DMS114 treated with DMSO at 0.1 percent for 48 hours (cell line): ENCODE data around the gene MUC21.
"Not testable (repeated sequence)": the region's sequence is repeated elsewhere in the genome, so short reads cannot be mapped to it uniquely, and the experiment has no call there.

Source experiments
- DNase-seq: peaks from one replicate; lab custom pipeline; 2025; ENCODE audit not compliant: unreplicated experiment; lab: John Stamatoyannopoulos, UW

MUC21 gene

DNA sequence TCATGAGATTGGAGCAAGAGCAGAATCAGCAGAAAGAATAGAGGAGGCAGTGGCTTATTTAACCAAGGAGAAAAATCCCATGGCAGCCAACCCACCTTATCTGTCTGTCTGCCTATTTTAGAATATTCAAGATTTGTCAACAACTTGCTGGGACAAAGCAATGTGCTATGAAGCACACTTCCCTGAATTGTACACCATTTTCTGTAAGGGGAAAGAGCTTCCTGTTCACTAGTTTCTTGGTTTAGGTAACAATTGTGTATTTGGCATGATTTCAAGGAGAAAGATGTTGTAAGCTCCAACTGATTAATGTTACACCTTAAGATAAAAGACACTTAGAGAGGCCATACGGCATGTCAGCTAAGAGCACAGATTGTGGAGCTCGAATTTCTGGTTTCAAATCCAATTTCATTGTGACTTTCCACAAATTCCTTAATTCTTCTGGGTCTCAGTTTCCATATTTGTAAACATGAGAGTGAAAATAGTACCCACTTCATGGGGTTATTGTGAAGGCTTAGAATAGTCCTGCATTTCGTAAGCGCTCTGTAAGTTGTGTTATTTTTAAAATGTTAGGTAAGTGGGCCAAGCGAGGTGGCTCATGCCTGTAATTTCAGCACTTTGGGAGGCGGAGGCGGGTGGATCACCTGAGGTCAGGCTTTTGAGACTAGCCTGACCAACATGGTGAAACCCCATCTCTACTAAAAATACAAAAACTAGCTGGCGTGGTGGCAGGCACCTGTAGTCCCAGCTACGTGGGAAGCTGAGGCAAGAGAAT, 21.9 kb downstream of the MUC21 start:
- DNase-seq: no peak

DNA sequence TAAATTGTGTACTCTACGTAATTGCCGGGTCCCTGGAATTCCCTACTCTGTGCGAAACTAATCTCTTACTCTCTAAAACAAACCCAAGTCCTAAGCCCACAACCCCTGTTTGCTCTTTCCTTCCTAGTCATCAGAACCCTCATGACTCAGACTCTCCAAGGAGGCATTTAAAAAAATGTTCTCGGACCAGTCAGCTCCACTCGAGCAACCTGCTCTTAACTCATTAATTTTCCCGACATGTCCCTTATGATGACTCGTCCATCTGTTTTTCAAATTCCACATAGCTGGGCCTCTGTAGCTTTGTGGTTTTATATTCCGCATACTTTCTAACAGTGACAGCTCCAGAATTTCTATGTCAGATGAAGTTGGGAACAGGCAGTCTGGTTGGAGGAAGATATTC, 24.2 kb downstream of the MUC21 start:
- DNase-seq: no peak

DNA sequence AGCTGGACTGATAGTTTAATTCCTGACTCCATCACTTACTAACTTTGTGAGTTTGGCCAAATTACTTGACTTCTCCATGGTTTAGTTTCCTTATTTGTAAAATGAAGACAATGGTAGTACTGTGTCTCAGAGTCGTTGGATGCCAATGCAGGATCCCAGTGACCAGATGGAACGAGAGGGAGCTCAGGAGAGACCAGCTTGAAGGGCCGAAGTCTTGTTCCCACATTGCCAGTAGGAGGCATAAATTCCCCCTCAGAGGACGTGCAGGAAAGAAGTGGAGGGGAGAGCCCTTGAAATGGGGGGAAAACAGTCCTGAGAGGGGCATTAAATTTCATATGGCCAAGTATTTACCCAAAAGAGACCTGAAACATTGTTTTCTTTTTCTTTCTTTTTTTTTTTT, 24.6 kb downstream of the MUC21 start:
- no peak for DNase-seq

DNA sequence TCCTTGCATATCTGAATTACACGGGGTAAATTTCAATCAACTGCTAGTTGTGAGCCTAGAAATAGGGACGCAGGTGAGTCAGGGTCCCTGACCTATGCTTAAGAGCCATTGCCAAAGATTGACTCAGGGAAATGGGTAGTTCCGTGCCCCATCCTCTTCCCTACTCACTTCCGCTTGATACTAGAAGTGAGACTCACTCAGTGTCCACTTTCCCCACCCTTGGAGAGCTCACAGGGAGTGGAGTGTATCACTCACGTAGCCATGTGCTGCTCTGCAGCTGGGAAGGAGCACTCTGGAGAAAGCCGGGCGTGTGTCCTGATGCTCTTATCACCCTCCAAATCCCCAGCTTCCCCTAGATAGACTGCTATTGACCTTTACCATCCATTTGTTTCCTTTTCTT, 26.2 kb downstream of the MUC21 start:
- DNase-seq: no peak

DNA sequence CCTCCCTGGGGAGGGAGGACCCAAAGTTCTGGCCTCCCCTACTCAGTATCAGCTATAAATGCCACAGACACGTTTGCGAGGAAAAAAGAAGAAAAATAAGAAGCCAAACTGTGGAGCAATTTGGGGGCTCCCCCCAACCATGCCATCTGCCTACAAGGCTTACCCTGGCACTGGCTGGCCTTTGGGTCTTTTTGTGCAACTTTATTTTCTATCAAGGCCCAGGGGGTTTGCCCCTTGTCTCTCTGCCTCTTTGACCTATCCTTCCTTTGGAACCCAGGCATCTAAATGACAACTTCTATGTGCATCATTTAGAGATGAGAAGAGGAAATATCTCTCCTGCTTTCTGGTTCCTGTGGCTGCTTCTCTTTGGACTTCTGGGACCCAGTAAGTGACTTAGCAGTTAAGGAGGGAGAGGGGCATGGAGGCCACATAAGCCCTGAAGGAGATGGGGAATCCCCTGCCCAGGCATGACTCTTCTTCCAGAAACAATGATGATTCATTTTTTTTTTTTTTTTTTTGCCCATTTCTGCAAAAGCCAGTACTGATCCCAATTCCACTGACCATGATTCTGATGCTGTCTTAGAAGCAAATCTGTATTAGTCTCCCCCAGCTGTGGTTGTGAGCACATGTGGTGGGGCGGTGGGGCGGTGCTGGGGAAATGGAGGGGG, 27.0 kb downstream of the MUC21 start, which contains the start of gene MUC22:
Gene MUC22 (plus strand): TSS at position 82 of the 668 bp plus-strand sequence. CDS start 233 bp downstream, at position 315.
- DNase-seq: no peak

DNA sequence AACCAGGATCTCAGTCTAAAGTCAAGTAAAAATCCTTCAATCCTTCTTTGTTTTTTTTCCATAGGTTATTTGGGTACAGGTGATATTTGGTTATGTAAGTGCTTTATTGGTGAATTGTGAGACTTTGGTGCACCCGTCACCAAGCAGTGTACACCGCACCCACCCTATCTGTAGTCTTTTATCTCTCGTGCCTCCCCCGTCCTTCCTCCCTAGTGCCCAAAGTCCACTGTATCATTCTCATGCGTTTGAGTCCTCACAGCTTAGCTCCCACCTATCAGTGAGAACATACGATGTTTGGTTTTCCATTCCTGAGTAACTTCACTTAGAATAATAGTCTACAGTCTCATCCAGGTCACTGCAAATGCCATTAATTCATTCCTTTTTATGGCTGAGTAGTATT, 27.6 kb downstream of the MUC21 start:
- DNase-seq: no peak

DNA sequence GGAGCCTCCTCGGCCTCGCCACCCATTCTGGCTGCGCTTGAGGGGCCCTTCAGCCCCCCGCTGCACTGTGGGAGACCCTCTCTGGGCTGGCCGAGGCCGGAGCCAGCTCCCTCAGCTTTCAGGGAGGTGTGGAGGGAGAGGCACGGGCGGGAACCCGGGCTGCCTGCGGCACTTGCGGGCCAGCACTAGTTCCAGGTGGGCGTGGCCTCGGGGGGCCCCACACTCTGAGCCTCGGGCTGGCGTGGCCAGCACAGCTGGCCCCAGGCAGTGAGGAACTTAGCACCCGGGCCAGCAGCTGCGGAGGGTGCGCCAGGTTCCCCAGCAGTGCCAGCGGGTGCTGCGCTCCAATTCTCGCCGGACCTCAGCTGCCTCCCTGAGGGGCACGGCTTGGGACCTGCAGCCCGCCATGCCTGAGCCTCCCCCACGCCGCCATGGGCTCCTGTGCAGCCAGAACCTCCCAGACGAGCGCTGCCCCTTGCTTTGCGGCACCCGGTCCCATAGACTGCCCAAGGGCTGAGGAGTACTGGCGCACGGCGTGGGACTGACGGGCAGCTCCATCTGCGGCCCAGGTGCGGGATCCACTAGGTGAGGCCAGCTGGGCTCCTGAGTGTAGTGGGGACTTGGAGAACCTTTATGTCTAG, 33.3 kb downstream of the MUC21 start:
- DNase-seq: no peak

DNA sequence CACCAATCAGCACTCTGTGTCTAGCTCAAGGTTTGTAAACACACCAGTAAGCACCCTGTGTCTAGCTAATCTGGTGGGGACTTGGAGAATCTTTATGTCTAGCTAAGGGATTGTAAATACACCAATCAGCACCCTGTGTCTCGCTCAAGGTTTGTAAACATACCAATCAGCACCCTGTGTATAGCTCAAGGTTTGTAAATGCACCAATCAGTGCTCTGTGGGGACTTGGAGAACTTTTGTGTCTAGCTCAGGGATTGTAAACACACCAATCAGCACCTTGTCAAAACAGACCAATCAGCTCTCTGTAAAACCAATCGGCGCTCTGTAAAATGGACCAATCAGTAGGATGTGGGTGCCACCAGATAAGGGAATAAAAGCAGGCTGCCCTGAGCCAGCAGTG, 33.9 kb downstream of the MUC21 start:
- DNase-seq: not testable (repeated sequence)

DNA sequence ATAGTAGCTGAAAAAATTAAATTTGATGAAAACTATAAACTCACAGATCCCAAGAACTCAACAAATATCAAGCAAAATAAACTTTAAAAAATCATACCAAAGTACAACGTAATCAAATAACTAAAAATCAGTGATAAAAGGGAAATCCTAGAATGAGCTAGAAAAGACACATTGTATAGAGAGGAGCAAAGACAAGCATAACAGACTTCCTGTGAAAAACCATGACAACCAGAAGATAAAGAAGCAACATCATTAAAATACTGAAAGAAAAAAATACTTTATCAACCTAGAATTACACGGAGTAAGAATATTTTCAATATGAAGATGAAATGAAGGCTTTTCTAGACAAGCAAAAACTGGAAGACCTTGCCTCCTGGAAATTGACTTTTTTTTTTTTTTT, 36.5 kb downstream of the MUC21 start:
- no peak for DNase-seq

DNA sequence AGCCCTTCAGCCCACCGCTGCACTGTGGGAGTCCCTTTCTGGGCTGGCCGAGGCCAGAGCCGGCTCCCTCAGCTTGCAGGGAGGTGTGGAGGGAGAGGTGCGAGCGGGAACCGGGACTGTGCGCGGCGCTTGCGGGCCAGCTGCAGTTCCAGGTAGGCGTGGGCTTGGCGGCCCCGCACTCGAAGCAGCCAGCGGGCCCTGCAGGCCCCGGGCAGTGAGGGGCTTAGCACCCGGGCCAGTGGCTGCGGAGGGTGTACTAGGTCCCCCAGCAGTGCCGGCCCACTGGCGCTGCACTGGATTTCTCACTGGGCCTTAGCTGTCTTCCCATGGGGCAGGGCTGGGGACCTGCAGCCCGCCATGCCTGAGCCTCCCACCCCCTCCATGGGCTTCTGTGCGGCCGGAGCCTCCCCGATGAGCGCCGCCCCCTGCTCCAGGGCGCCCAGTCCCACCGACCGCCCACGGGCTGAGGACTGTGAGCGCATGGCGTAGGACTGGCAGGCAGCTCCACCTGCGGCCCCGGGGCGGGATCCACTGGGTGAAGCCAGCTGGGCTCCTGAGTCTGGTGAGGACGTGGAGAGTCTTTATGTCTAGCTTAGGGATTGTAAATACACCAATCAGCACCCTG, 37.2 kb downstream of the MUC21 start:
- not testable (repeated sequence) for DNase-seq

DNA sequence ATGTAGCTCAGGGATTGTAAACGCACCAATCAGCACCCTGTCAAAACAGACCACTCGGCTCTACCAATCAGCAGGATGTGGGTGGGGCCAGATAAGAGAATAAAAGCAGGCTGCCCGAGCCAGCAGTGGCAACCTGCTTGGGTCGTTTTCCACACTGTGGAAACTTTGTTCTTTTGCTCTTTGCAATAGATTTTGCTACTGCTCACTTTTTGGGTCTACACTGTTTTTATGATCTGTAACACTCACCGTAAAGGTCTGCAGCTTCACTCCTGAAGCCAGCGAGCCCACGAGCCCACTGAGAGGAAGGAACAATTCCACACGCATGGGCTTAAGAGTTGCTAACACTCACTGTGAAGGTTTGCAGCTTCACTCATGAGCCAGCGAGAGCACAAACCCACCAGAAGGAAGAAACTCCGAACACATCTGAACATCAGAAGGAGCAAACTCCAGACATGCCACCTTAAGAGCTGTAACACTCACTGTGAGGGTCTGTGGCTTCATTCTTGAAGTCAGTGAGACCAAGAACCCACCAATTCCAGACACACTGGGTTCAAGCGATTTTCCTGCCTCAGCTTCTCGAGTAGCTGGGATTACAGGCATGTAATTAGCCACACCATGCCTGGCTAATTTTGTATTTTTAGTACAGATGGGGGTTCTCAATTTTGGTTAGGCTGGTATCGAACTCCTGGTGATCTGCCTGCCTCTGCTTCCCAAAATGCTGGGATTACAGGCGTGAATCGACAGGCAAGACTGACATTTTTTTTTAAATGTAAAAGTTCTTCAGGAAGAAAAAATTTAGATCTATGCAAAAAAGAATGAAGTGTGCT, 38.4 kb downstream of the MUC21 start:
- DNase-seq: not testable (repeated sequence)

DNA sequence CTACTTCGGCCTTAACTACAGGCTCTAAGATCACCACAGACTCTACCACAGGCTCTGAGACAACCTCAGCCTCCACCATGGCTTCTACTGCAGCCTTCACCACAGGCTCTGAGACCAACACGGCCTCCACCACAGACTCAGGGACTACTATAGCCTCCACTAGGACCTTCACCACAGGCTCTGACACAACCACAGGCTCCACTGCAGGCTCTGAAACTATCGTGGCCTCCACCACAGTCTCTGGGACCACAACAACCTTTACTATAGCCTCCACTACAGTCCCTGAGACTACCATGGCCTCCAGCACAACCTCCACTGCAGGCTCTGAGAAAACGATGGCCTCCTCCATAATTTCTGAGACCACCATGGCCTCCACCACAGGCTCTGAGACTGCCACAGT, 42.1 kb downstream of the MUC21 start:
- DNase-seq: no peak

DNA sequence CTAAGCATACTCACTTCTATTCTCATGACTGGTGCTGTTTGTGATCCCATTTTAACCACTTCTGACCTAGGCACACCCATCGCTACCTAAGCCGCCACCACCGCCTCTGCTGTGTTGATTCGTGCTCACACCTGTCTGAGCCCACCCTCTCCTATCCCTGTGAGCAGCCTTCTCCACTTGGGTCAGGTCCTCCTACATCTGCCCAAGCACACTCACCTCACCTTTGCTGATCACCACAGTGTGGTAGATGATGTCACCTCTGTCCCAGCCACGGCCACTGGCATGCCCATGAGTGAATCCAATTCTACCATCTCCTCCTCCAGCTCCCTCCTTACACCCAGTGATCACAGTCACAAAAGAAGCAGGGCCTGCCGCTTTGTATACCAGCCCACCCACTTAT, 47.6 kb downstream of the MUC21 start:
- no peak for DNase-seq

DNA sequence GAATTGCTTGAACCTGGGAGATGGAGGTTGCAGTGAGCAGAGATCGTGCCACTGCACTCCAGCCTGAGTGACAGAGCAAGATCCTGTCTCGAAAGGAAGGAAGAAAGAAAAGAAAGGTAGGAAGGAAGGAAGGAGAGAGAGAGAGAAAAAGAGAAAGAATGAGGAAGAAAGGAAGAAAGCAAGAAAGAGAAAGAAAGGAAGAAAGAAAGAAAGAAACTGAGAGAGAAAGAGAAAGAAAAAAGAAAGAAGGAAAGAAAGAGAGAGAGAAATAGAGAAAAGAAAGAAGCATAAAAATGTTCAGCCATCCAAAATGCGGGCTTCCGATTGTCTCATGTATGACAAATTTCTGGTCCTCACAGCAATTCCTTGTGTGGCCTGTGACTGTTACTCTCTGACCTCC, 49.6 kb downstream of the MUC21 start:
- no peak for DNase-seq

DNA sequence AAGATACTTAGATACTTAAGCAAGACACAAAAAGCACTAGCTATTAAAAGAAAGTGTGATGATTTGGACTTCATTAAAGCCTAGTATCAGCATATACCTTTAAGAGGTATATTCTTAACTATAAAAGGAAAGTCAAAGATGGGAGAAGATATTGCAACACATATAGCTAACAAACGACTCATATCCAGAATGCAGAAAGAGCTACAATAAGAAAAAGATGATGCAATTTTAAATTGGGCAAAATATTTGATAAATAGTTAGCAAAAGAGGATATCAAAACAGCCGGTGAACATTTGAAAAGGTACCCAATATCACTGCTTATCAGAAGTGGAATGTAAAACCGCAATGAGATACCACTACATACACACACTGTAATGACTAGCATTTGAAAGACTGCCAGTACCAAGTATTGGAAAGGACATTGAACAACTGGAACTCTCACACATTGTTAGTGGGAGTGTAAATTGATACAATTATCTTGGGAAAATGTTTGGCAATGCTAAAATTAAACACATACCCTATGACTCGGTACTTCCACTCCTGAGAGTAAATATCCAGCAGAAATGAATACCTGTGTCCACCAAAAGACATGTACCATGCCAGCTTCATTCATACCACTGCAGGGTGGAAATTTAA, 52.5 kb downstream of the MUC21 start:
- no peak for DNase-seq

DNA sequence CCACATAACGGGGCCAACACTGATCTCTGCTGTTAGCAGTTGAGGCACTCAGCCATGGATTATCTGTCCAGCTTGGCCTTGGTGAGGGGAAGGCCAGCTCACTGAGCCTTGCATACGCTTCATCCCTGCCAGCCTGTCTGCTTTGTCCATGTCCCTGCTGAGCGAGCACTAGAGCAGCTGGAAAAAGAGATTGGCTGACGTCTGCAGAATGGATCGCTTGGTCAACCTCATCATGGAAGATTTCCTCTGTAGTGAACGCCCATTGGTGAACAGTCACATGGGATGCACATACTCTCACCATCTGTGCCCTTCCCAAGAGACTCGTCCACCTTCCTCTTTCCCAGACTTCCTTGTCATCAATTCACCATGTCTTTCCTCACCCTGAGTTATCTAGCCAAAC, 53.7 kb downstream of the MUC21 start:
- no peak for DNase-seq

DNA sequence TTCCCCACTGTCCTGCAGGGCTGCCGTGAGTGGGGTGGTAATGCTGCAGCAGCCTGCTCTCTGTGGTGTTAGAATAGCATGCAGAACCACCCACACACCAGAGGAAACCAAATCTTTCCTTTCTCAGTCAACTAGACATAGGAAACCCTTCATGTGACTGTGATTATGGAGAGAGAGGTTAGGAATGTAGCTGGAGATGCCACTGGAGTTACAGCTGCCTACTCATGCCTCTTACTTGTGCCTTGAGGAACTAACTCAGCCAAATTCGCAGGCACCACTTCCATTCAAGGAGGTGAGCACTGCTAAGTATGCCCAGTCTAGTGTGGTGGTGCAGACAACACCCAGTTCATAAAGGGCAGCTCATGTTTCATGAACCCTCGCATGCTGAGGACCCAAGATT, 54.2 kb downstream of the MUC21 start:
- DNase-seq: no peak

DNA sequence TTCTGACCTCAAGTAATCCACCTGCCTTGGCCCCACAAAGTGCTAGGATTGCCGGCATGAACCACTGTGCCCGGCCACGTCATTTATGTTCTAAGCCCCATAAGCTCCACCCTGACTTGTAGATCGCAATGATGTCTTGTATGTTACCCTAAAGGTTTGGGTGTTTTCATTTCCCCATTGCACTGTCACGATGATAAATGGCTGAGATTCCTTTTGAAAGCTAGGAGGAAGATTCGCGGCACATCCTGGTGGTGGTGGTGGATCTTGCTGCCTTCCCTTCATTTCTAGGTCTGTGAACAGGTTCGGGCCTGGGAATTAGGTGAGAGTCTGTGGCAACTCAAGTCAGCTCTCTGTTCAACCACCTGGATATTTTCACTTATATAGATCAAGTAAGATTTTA, 55.0 kb downstream of the MUC21 start:
- DNase-seq: no peak
